Activated CD4-positive, CD25-positive, alpha-beta regulatory T cell (primary cell): ENCODE measurements around the gene SPOCK3.
"Not testable (repeated sequence)": the region's sequence is repeated elsewhere in the genome, so short reads cannot be mapped to it uniquely, and the experiment has no call there.

Experiments used
- DNase-seq, 4 experiments: peaks; one replicate each; lab custom pipeline; 2025; lab: John Stamatoyannopoulos, UW

The SPOCK3 gene

DNA sequence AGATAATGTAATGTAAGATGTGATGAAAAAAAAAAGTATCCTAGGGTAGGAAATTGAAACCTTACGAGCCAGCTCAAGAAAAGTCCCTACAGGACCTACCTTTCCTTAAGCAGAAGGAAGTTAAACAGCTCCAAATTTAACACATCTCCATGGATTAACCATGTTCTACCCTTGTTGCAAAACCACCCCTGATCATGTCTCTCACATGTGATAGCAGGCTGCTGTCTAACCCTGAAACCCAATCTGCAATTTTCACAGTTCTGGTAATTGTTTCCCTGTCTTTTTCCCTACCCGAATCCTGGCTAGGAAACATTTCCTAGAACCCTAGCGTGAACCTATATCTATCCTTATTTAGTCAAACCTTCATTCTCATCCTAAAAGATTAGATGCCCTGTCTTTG is 198.9 kb downstream of the SPOCK3 start:
- no peak for DNase-seq

DNA sequence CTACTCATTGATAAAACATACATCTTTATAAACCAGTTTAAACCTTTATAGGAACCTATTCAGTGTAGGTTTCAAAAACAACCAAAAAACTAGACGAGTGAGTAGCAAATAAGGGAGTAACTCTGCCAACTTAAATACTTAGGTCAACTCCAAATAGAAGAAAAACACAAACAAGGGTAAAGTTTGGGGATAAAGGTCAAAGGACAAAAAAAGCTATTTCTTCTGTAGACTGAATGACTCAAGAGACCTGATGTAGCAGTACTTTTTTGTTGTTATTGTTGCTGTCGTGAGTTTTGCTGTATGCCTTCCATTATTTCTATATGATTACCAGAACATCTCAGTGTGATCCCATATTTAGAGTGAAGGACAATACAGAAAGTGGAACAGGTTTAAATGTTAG is 199.3 kb downstream of the SPOCK3 start:
- DNase-seq, result no peak

DNA sequence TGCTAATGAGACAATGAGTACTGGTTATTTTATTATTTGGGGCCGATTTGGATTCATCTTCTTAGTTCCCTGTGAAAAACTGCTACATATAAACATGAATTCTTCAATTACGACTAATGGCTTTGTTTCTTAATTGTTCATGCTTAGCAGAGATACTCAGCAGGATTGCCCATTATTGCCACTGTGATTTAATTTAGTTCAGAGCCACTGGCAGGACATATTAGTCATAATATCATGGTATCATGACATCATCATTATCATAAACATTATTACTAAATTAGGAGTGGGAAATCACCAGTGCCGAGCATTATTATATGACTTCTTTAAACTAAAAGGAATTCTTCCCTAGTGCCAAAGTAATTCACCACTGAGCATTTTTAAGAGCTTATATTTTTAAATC is 201.4 kb downstream of the SPOCK3 start:
- no peak for DNase-seq

GRCh38 chr4:167031534-167032156 is 202.6 kb downstream of the SPOCK3 start:
- DNase-seq, result no peak

DNA sequence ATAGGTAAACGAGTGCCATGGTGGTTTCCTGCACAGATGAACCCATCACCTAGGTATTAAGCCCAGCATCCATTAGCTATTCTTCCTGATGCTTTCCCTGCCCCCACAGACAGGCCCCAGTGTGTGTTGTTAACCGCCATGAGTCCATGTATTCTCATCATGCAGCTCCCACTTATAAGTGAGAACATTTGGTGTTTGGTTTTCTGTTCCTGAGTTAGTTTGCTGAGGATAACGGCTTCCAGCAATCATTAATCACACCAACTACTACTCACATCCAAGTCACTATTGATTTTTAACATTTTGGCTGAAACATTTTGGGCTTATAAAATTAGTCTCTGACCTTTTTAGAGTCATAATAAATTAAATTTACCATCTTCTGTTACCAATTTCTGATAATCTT is 205.3 kb downstream of the SPOCK3 start:
- DNase-seq, result no peak

GRCh38 chr4:167025670-167026069 is 208.6 kb downstream of the SPOCK3 start:
- no peak for DNase-seq

DNA sequence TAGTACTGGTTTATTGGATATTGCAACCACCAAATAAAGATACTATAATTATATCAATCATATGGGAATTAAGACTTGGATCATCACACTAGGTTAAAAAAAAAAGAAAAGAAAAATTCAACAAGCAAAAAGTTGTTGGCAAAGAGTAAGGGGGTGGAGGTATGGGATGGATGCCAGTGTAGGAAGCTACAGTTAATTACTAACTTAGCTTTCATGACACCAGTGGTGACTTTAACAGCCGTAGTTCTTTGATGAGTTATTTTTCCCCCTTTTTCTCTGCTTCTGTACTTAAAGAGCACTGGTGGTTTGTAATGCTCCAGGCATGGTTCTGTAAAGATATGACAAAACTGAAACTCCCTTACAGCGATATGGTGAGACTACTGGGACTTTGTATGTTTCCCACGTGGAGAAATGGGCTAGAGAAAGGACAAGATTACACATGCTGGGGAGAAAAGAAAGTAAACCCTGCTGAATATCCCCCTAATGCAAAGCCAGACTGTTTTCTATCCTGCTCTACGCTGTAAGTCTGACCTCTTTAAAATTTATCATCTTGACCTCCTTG is 210.8 kb downstream of the SPOCK3 start:
- DNase-seq, result no peak

GRCh38 chr4:167021545-167022155 is 212.6 kb downstream of the SPOCK3 start:
- DNase-seq, result peak in 3 of 4 experiments; percentile 5 to 33 (median 12)

DNA sequence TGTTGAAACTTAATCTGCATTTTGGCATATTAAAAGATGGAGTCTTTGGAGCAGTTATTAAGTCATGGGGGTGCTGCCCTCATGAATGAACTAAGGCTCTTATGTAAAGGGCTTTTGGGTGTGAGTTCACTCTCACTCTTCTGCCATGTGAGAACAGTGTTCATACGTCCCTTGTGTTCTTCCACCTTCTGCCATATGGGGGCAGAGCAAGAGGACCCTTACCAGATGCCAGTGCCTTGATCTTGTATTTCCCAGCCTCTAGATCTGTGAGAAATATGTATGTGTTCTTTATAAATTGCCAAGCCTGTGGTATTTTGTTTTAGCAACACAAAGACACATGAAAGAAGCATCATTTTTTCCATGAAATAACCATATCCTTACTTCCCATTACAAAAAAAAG is 213.9 kb downstream of the SPOCK3 start:
- DNase-seq, result no peak

GRCh38 chr4:167014944-167015343 is 219.3 kb downstream of the SPOCK3 start:
- no peak for DNase-seq

- no peak for DNase-seq
Observed at GRCh38 chr4:167003326-167003725, 231.0 kb downstream of the SPOCK3 start.

DNA sequence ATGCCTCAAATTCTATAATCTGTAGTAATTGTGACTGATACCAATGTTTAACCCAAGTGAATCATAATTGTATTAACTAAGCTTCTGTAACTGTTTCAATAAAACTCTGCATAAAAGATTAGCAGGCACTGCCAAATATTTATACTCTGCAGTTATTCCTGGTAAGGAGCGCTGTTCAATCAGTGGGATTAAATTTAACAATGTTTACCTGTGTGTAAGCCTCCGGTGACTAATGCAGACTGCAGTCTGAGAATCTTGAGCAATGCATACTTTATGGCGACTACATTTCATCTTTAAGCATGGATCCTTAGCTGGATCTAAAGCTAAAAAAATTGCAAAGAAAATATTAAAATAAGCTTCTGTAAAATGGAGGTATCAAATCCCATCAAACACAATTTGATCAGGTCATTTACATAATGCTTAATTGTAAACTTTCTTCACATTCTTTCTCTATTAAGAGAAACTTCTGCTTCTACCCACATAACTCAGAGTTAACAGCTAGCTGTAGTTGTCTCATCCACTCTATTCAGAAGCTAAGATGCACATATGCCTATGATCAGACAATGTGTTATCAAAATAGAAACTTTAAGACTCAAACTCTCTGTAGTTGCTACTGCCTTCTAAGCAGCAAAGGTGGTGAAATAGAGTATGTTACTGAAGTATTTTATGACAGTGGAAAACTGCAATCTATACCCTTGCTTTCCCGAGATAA is 234.0 kb downstream of the SPOCK3 start:
- no peak for DNase-seq

DNA sequence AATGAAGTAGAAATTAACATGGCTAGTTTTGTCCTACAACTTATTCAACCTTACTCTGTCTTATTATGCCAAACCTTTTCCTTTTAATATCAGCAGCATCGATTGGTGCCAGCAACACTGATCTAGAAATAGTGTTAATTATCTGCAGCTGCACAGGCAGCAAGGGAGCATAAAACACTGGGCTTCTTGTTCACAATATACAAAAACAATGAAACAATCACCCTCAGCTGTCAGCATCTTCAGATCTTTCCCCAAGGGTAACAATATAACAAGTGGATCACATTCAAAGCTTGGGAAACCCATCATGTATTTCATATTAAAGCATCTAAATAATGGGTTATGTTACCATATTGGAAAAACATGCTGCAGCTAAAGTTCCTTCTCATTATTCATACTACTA is 238.1 kb downstream of the SPOCK3 start:
- DNase-seq, result no peak

DNA sequence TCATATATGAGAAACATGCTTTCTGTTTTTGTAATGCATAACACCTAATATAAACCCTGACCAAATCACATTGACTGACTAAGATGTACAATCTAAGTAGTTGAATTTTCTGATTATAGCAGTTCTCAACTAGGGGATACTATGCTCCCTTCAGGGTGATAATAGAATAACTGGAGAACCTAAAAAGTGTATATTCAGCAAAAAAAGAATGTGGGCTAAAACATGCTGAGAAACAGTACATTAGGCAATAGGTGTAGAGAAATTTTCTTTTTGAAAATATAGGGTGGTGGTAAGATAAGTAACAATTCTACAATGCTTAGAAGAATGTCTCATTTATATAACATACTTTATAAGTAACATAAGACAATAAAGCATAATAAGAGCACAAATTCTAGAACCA is 239.6 kb downstream of the SPOCK3 start:
- DNase-seq, result no peak

DNA sequence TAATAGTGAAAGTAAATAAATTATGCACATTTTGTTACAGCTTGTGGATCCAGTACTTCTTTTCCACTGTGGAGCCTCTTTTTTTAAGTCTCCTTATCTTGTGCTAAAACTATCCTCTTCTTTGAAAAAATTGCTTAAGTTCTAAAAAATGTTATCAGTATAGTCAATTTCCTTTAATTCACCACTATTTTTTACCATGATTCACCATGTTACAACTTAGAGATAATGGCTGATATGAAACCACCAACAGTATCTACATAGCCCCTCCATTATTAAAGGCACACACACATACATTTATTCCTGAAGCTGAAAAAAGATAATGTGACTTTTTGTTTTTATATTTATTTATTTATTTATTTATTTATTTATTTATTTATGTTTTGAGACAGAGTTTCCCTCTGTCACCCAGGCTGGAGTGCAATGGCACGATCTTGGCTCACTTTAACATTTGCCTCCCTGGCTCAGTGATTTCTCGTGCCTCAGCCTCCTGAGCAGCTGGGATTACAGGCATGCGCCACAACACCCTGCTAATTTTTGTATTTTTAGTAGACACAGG is 243.2 kb downstream of the SPOCK3 start:
- no peak for DNase-seq

- no peak for DNase-seq
Observed at GRCh38 chr4:166989886-166990285, 244.4 kb downstream of the SPOCK3 start.

DNA sequence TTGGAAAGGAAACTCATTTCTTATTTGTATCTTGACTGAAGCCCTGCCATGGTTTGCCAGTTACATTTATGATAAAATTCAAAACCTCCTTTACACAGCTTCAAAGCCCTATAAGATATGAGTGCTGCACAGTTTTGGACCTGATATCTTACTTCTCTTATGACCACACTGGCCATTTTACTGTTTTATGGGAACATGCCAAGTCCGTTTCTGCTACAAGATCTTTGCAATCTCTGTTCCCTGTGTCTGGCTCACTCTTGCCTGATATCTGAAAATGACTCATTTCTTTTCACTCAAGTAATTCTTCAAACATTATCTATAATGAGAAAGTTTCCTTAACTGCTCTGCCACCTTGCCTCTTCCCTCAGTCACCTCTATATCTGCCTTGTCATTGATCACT is 247.3 kb downstream of the SPOCK3 start:
- DNase-seq, result no peak

DNA sequence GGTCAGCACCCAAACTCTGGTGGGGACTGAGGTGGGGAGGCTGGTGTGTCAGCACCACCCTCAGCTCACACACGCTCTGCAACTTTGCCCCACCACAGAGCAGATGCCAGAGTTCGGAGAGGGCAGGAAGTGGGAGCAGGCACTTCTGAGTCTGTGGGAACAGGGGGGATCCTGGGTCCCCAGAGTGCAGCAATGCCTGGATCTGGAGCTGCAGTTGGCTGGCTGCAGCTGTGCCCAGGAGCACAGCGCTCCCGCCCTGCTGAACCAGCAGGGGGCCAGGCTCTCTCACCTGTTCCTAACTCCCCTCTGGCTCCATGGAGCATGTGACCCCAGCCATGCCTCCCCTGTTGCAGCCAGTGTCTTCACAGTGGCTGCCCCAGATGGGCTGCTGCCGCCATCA is 252.4 kb downstream of the SPOCK3 start:
- DNase-seq, result no peak

- DNase-seq, result no peak
Observed at GRCh38 chr4:166980419-166980818, 253.9 kb downstream of the SPOCK3 start.

DNA sequence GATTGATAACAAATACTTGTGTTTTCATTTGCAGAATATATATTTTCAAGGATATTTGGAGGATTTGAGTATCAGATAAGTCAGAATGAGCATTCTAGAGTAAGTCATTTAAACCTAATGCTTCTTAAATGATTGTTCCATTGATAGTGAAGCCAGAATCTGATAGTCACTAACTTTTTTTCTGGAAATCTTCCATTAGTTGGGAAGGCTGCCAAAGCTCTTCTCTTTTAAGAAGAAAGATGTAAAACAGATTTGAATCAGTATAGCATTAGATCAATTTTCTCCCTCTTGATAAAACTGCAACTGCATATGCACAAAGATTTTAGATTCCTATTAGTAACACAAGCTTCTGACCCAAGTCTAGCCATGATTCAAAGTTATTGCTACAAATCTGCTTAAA is 256.7 kb downstream of the SPOCK3 start:
- no peak for DNase-seq

GRCh38 chr4:166972071-166972470 is 262.2 kb downstream of the SPOCK3 start:
- DNase-seq, result no peak

- DNase-seq, result not testable (repeated sequence)
Observed at GRCh38 chr4:166968219-166968618, 266.1 kb downstream of the SPOCK3 start.

DNA sequence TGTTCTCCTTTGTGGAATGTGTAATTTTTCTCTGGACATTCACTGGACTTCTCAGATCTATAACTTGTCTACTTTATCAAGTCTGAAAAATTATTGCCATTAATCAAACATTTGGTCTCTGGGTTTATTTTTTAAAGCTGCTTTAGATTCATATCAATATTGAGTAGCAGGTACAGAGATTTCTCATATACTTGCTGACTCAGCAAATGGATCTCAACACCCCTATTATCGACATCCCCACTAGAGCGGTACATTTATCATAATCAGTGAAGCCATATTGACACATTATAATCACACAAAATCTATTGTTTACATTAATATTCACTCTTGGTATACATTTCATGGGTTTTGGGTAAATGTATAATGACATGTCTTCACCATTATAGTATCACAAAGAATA is 268.7 kb downstream of the SPOCK3 start:
- no peak for DNase-seq
